K562 (cell line): ENCODE data around the gene KRTCAP2. TPM values are rescaled to one million over a fixed set of nuclear protein-coding genes. Genes with fewer than 3 reads are reported as not detected.
A peak's percentile ranks its signal among the peaks of the same experiment; 100 is the strongest.
"Not testable (repeated sequence)": the region's sequence is repeated elsewhere in the genome, so short reads cannot be mapped to it uniquely, and the experiment has no call there.

ENCODE experiments used
- ATAC-seq: fragments of 200-7000 bp; cut with Tn5 transposase; 3 replicates; pipeline ENCODE4 v1.9.1; 2020; ENCODE audit warnings: moderate library complexity
- BruUV-seq: library from RNA; stranded (reverse); fragments of 400-500 nt; replicated peaks from 2 replicates; lab custom pipeline; 2021; lab: Mats Ljungman, UMichigan
- CTCF ChIA-PET: fragments of 300-600 bp; formaldehyde crosslinking; extraction: SDS; loops from one replicate; lab custom pipeline; 2021; ENCODE audit warnings: low intra/inter-chr PET ratio; lab: Yijun Ruan, JAX
- POLR2A ChIA-PET: fragments of 300-600, 350-650 bp; sonication (Branson Sonifier 250); formaldehyde crosslinking; extraction: SDS; loops from one replicate; lab custom pipeline; 2021; ENCODE audit warnings: antibody characterized with exemption, inconsistent platforms; lab: Yijun Ruan, JAX
- DNase-seq, 4 experiments: peaks; one replicate each; pipeline versions ENCODE4 v3.0.0 to v3.0.0-alpha.2; 2011 to 2018; ENCODE audit warnings: low spot score in 3 of 4, mixed read lengths in 3 of 4; ENCODE audit errors: extremely low read depth in 1 of 4
- FAIRE-seq: peaks from 2 replicates; lab custom pipeline; 2011; peaks lifted over from hg19 to GRCh38; lab: Jason Lieb, UNC
- H2AFZ ChIP-seq: 2 replicates; pipeline ENCODE4 v1.6.0; 2011; ENCODE audit warnings: low read depth, low read length, control low read depth, inconsistent platforms
- H3K27ac ChIP-seq: fragments of 200-600 bp; 3 replicates; pipeline ENCODE4 v1.8.0; 2011; ENCODE audit warnings: low read depth, mild to moderate bottlenecking, control low read depth, inconsistent platforms, low read length, moderate library complexity, mixed read lengths; ENCODE audit errors: extremely low read depth
- H3K27me3 ChIP-seq, 2 experiments: fragments of 300-600 bp in 1 of 2; 2 replicates in 1 of 2; 3 replicates in 1 of 2; pipeline versions ENCODE4 v1.6.0 to v1.8.0; 2011; ENCODE audit warnings: inconsistent platforms in 2 of 2, low read length in 2 of 2, mild to moderate bottlenecking in 1 of 2, mixed read lengths in 1 of 2, moderate library complexity in 1 of 2; ENCODE audit not compliant: control insufficient read depth in 2 of 2, insufficient read depth in 2 of 2
- H3K36me3 ChIP-seq: fragments of 300-600 bp; 3 replicates; pipeline ENCODE4 v1.8.0; 2011; ENCODE audit warnings: mild to moderate bottlenecking, low read length, inconsistent platforms; ENCODE audit not compliant: control insufficient read depth, insufficient read depth
- H3K4me1 ChIP-seq, 2 experiments: fragments of 200-600 bp in 1 of 2; replicated peaks in 1 of 2; 2 replicates in 1 of 2; 3 replicates in 1 of 2; pipeline versions ENCODE4 v1.5.1 to v1.8.0; 2011; ENCODE audit warnings: inconsistent platforms in 2 of 2, low read length in 2 of 2, mild to moderate bottlenecking in 1 of 2, mixed read lengths in 1 of 2, moderate library complexity in 1 of 2; ENCODE audit not compliant: control insufficient read depth in 2 of 2, insufficient read depth in 2 of 2
- H3K4me2 ChIP-seq: 2 replicates; pipeline ENCODE4 v1.6.1; 2011; ENCODE audit warnings: low read length, control low read depth, inconsistent platforms, mixed read lengths; ENCODE audit not compliant: insufficient read depth
- H3K4me3 ChIP-seq: fragments of 200-600 bp; sonication (generic), shearing (Covaris generic); 2 replicates; pipeline ENCODE4 v1.5.1; 2016; ENCODE audit warnings: control low read depth, inconsistent platforms
- H3K79me2 ChIP-seq: fragments of 200-600 bp; 3 replicates; pipeline ENCODE4 v1.8.0; 2011; ENCODE audit warnings: low read length, inconsistent platforms; ENCODE audit not compliant: control insufficient read depth, insufficient read depth
- H3K9ac ChIP-seq, 2 experiments: 2 replicates each; pipeline versions ENCODE4 v1.6.0 to v1.6.1; 2011; ENCODE audit warnings: low read depth in 2 of 2, low read length in 2 of 2, control low read depth in 1 of 2, inconsistent platforms in 1 of 2, mild to moderate bottlenecking in 1 of 2, mixed read lengths in 1 of 2; ENCODE audit not compliant: insufficient read depth in 1 of 2
- H3K9me1 ChIP-seq: one replicate; pipeline ENCODE4 v1.6.0; 2011; ENCODE audit warnings: inconsistent platforms, mild to moderate bottlenecking, low read length, moderate library complexity; ENCODE audit not compliant: control insufficient read depth, insufficient read depth
- H3K9me3 ChIP-seq: replicated peaks from 2 replicates; pipeline ENCODE4 v1.5.1; 2011; ENCODE audit warnings: low read depth, low read length, inconsistent platforms; ENCODE audit not compliant: control insufficient read depth, insufficient read depth
- H4K20me1 ChIP-seq: replicated peaks from 2 replicates; pipeline ENCODE4 v1.6.1; 2011; ENCODE audit warnings: low read length, inconsistent platforms, mixed read lengths; ENCODE audit not compliant: control insufficient read depth, insufficient read depth
- BCOR ChIP-seq: fragments of 450-650 bp; IDR thresholded peaks from 2 replicates; pipeline ENCODE4 v1.6.1; 2016
- ZNF146 ChIP-seq: IDR thresholded peaks from one replicate; pipeline ENCODE4 v1.6.1; 2018; ENCODE audit warnings: missing compliant biosample characterization; ENCODE audit not compliant: unreplicated experiment
- WGBS: fragments of 100-300 bp; shearing (Covaris generic); methylation state at CpG from one replicate; pipeline ENCODE4 v1.1.6; 2016; ENCODE audit warnings: low coverage, mixed read lengths; ENCODE audit not compliant: insufficient coverage; ENCODE audit errors: missing lambda C conversion rate; 5-methylcytosine and 5-hydroxymethylcytosine counted together
- in situ Hi-C: fragments of 300-500 bp; cut with MboI; formaldehyde crosslinking; loops from 4 replicates; pipeline ENCODE4 v1.15.0; 2018; ENCODE audit warnings: inconsistent platforms, mixed read lengths
- intact Hi-C: fragments of 100-400 bp; cut with micrococcal nuclease; formaldehyde crosslinking; loops from 2 replicates; pipeline ENCODE4 v1.14.2; 2022
- polyA plus RNA-seq, 8 experiments: library from polyadenylated mRNA; depleted of rRNA in 4 of 8; stranded (reverse) in 5 of 8; unstranded in 3 of 8; fragments of >200 nt; fragmentation: Nextera tagmentation in 2 of 8; fragmentation: Illumina TruSeq in 1 of 8; extraction: Ambion mirVana in 2 of 8; extraction: Trizol in 1 of 8; gene quantifications; 2 replicates each; pipeline versions ENCODE4 v1.2.1 to v1.2.3, GENCODE V29; 2011 to 2014; ENCODE audit warnings: inconsistent platforms in 1 of 8, missing spikeins in 1 of 8
- total RNA-seq, 7 experiments: library from RNA; depleted of rRNA in 6 of 7; stranded (reverse); fragments of >200 nt in 6 of 7; fragmentation: Illumina TruSeq in 2 of 7; extraction: Trizol in 2 of 7; gene quantifications; 2 replicates each; pipeline versions ENCODE4 v1.2.1 to v1.2.3, GENCODE V29; 2011 to 2021; ENCODE audit warnings: low replicate concordance in 1 of 7

KRTCAP2 gene
- total and polyA plus RNA-seq, 9 of the 15 experiments (the other 6 are each of a cell fraction or from before 2014, with no cell fraction given) = 126 to 436 (median 244) TPM

DNA sequence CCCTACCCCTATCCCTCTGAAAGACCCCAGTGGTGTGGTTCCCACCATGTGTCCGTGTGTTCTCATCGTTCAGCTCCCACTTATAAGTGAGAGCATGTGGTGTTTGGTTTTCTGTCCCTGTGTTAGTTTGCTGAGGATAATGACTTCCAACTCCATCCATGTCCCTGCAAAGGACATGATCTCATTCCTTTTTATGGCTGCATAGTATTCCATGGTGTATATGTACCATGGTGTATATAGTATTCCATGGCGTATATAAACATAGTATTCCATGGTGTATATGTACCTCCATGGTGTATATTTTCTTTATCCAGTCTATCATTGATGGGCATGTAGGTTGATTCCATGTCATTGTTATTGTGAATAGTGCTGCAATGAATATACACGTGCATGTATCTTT lies 9.3 kb downstream of the KRTCAP2 start:
- 75% methylated on average over 4 of the region's 4 CpGs for WGBS
- H3K79me2 ChIP-seq = not testable (repeated sequence)
- TF ChIP-seq BCOR = peak; percentile 41; the same call in 1 of the 2 replicates
- TF ChIP-seq ZNF146 (CRISPR knock-in tag) = peak; percentile 80
- TF ChIP-seq, all 486 proteins: peak for 2; not testable (repeated sequence) for 484
- POLR2A ChIA-PET, H3K9me3 ChIP-seq, H2AFZ ChIP-seq, H3K9ac ChIP-seq, H4K20me1 ChIP-seq, H3K4me2 ChIP-seq, H3K4me3 ChIP-seq, FAIRE-seq, BruUV-seq, H3K27me3 ChIP-seq, H3K27ac ChIP-seq, intact Hi-C loops, DNase-seq, in situ Hi-C loops, ATAC-seq, H3K9me1 ChIP-seq, H3K36me3 ChIP-seq: not testable (repeated sequence)
- CTCF ChIA-PET = interaction anchor here (0.6 kb wide), 1 partner anchor 78 kb away, joined by 3 read pairs; no protein-coding TSS in a partner anchor
- peaks cover 4 to 11% of the 10 kb centered on the region in 2 experiments; a peak in 4 of 5 replicates for H3K4me1 ChIP-seq

DNA sequence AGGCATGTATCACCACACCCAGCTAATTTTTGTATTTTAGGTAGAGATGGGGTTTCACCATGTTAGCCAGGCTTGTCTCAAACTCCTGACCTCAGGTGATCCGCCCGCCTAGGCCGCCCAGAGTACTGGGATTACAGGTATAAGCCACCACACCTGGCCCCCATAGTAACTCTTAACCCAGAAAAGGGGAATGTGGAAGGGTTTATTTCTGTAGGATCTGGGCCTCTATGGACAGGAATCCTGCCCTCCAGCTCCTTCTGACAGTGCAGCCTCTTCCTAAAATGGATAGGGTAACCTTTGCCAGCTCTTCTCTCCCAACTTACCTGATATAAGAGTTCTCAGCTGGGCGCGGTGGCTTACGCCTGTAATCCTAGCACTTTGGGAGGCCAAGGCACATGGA lies 10.5 kb downstream of the KRTCAP2 start:
- DNase-seq, H3K9me1 ChIP-seq, H3K9me3 ChIP-seq, H3K4me1 ChIP-seq, CTCF ChIA-PET, ATAC-seq, intact Hi-C loops, POLR2A ChIA-PET, BruUV-seq, FAIRE-seq, H3K27ac ChIP-seq, H3K4me3 ChIP-seq, H3K79me2 ChIP-seq, H4K20me1 ChIP-seq, H3K27me3 ChIP-seq, H2AFZ ChIP-seq, in situ Hi-C loops, H3K9ac ChIP-seq, H3K4me2 ChIP-seq, H3K36me3 ChIP-seq: not testable (repeated sequence)
- 86% methylated on average over 6 of the region's 6 CpGs for WGBS
